PC-3 (cell line): ENCODE results near the gene ARSG.

Source experiments
- CTCF ChIP-seq: fragments of 300-600 bp; sonication (generic); conservative IDR thresholded peaks from 2 replicates; pipeline ENCODE4 v1.5.1; 2017; ENCODE audit warnings: antibody characterized with exemption, low read depth, mild to moderate bottlenecking, low read length
- EZH2 ChIP-seq: fragments of 300-600 bp; sonication (generic); IDR thresholded peaks from one replicate; pipeline ENCODE4 v1.6.1; 2017; ENCODE audit warnings: antibody characterized with exemption, mild to moderate bottlenecking, low read length; ENCODE audit not compliant: unreplicated experiment
- EZH2phosphoT487 ChIP-seq: fragments of 300-600 bp; sonication (generic); IDR thresholded peaks from 2 replicates; pipeline ENCODE4 v1.6.1; 2018; ENCODE audit warnings: mild to moderate bottlenecking, antibody characterized with exemption, low read length, borderline replicate concordance

GRCh38 chr17:68381076-68381900, 90.0 kb downstream of the ARSG start:
- no peak for TF ChIP-seq CTCF
- no peak for TF ChIP-seq EZH2
- TF ChIP-seq EZH2phosphoT487 = peak; percentile 66; the same call in 1 of the 2 replicates
